Measurements from ENCODE around the gene OTOF. TPM values are rescaled to one million over a fixed set of nuclear protein-coding genes. Genes with fewer than 3 reads are reported as not detected.
A peak's percentile ranks its signal among the peaks of the same experiment; 100 is the strongest.

OTOF gene
- total and polyA plus RNA-seq, 3 experiments from 2014 or later, result 1.7 to 2.6 (median 1.7) TPM

DNA sequence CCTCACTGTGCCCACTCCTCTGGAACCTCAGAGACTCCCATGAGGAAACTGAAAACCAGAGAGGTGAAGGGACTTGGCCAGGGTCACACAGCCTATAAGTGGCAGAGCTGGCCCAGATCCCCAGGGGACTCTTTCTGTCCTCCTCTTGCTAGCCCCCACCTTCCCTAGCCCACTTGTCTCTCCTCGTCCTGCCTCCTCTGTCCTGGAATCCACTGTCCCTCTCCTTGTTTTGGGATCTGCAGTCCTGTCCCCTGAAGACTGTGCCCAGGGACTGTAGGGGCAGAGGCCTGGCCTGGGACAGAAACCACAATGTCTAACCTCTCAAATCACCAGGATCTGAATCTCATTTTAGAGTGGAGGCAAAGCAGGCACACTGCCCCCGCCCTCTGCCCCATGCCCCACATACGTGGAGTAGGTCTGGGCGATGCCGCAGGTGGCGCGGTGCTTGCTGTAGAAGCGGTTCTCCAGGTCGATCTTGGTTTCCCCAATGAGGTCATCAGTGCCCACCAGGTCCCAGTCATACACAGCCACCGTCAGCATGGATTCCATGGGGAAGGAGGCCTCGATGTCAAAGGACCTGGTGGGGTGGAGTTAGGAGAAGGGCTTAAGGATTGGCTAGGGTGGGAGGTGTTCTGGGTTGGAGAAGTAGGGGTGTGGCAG lies 12.5 kb downstream of the OTOF start:
- CTCF ChIA-PET, result no interaction called here
- H3K4me1 Mint-ChIP-seq, result no peaks in the 10 kb centered on the region
- DNase-seq, result peak in 1 of 5 donors; percentile 29
- H3K9me3 Mint-ChIP-seq, result peaks cover 0 to 13% (median 8%) of the 10 kb centered on the region in 5 donors
- H3K27ac Mint-ChIP-seq, result no peak overlapping the region
- H3K4me1 ChIP-seq (ENCODE audit: insufficient read depth, low read length), result no peaks in the 10 kb centered on the region
- peaks cover 0 to 9% (median 0%) of the 10 kb centered on the region in 3 donors for H3K36me3 Mint-ChIP-seq
- peaks cover 0 to 1% of the 10 kb centered on the region in 2 donors for H3K27me3 Mint-ChIP-seq
- H3K27me3 ChIP-seq (ENCODE audit: insufficient read depth, low read length, poor library complexity, severe bottlenecking), result no peaks in the 10 kb centered on the region
- peaks cover 6% of the 10 kb centered on the region for H3K9me3 ChIP-seq (ENCODE audit: low read length)
- POLR2A ChIA-PET, result no interaction called here
- H3K4me3 Mint-ChIP-seq, result no peak overlapping the region
- no peak overlapping the region for H3K27ac ChIP-seq (ENCODE audit: low read depth, low read length)
- no peaks in the 10 kb centered on the region for H3K36me3 ChIP-seq (ENCODE audit: insufficient read depth, low read length)
- H3K4me3 ChIP-seq (ENCODE audit: low read length), result no peak overlapping the region

DNA sequence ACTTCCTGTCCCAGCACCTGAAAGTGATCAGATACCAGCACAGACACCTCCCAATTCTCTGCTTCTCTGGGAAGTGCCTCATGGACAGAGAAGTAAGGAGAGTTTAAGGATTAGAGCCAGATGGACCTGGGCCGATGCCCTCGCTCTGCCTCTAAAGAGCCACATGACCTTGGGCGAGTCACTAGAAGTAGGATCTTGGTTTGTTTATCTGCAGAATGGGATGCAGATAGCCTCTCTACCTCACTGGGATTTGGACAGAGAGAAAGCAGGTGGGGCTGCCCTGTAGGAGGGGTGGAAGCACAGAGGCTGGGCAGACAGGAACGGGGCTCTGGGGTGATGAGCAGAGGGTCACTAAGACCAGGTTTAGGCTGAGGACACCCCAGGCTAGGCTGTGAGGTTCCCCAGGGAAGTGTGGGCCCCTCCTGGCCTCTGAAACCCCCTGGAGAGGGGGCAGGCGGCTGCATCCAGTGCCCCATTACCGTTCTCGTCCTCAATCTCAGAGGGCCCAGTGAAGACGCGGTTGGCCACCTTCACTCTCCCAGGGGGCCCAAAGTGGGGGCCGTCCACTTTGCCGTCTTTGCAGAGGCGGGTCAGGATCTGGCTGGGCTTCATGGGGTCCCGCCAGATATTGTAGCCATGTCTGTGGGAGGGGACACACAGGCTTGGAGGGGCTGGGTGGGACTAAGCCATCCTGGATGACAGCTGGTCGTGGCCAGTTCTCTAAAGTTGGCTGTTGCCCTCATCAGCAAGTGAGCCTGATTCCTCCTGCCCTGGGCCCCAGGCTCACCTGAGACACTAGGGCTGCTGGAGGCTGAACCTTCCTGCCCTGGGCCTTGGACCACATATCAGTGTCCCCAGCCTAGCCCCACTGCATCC lies 13.3 kb downstream of the OTOF start:
- H3K4me3 Mint-ChIP-seq, result no peak overlapping the region

DNA sequence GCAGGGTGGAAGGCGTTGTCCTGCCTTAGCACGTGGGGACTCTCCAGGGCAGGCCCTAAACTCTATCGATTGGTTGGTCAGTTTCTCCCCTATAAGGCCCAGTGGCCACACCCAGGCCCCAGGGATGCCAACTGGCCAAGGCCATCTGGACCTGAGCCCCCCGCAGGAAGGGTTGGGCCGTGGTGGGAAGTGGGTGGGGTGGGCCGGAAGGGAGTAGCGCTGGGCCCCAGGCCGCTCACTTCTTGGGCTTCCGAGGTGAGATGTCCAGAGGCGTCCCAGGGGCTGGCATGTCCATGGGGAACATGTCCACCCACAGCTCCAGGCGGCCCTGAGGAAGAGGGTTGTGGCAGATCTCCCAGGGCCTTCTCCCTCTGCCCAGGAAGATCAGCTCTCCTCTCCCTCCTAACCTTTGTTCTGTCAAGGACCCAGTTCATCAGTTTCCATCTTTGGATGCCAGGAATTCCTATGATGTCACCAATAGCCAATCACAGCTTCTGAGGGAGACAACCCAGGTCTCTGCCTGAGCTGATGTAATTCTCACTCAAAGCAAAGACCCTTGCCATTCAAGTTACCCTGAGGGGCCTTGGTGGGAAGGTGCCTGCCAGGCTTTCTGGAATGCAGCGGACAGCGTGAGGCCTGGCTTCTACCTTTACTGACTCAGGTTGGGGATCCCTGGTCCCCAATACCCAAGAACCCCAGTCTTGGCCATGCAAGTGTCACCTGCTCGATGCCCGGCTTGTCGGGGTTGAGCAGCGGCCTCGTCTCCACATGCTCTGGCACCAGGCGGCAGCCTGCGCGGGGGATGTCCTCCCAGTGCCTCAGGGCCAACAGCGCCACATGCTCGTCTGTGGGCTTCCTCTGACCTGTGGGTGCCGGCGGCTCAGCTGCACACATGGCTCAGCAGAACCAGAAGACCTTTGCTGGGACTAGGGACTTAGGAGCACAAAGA lies 14.4 kb downstream of the OTOF start:
- H3K4me1 ChIP-seq (ENCODE audit: insufficient read depth, low read length), result no peaks in the 10 kb centered on the region
- H3K4me1 Mint-ChIP-seq, result no peaks in the 10 kb centered on the region
- no peak overlapping the region for H3K27ac Mint-ChIP-seq
- peaks cover 0 to 1% of the 10 kb centered on the region in 2 donors for H3K27me3 Mint-ChIP-seq
- H3K4me3 ChIP-seq (ENCODE audit: low read length), result no peak overlapping the region
- no peak overlapping the region for H3K27ac ChIP-seq (ENCODE audit: low read depth, low read length)
- H3K36me3 Mint-ChIP-seq, result peaks cover 0 to under 1% (median 0%) of the 10 kb centered on the region in 3 donors
- no peak overlapping the region for H3K4me3 Mint-ChIP-seq
- H3K9me3 Mint-ChIP-seq, result peaks cover 0 to under 1% (median 0%) of the 10 kb centered on the region in 5 donors
- peak in 1 of 5 donors; percentile 42 for DNase-seq
- no peaks in the 10 kb centered on the region for H3K27me3 ChIP-seq (ENCODE audit: insufficient read depth, low read length, poor library complexity, severe bottlenecking)
- CTCF ChIA-PET, result no interaction called here
- H3K36me3 ChIP-seq (ENCODE audit: insufficient read depth, low read length), result no peaks in the 10 kb centered on the region
- POLR2A ChIA-PET, result no interaction called here
- H3K9me3 ChIP-seq (ENCODE audit: low read length), result no peaks in the 10 kb centered on the region

More for the DNA sequence above, 13.3 kb downstream of the OTOF start:
- Histone ChIP-seq H3K27me3 (ENCODE audit: insufficient read depth, low read length, poor library complexity, severe bottlenecking) (no peaks in the 10 kb centered on the region), H3K4me1 (ENCODE audit: insufficient read depth, low read length) (no peaks in the 10 kb centered on the region), H3K4me3 (ENCODE audit: low read length) (no peak overlapping the region), H3K27ac (ENCODE audit: low read depth, low read length) (no peak overlapping the region), H3K9me3 (ENCODE audit: low read length) (peaks cover 6% of the 10 kb centered on the region), H3K36me3 (ENCODE audit: insufficient read depth, low read length) (no peaks in the 10 kb centered on the region)
- H3K27ac Mint-ChIP-seq, result no peak overlapping the region
- ChIA-PET CTCF (no interaction called here), POLR2A (no interaction called here)
- peak in 1 of 5 donors; percentile 18 for DNase-seq
- H3K36me3 Mint-ChIP-seq, result peaks cover 0 to 8% (median 0%) of the 10 kb centered on the region in 3 donors
- H3K27me3 Mint-ChIP-seq, result peaks cover 0 to 1% of the 10 kb centered on the region in 2 donors
- H3K9me3 Mint-ChIP-seq, result peaks cover 0 to 8% (median 5%) of the 10 kb centered on the region in 5 donors
- H3K4me1 Mint-ChIP-seq, result no peaks in the 10 kb centered on the region

DNA sequence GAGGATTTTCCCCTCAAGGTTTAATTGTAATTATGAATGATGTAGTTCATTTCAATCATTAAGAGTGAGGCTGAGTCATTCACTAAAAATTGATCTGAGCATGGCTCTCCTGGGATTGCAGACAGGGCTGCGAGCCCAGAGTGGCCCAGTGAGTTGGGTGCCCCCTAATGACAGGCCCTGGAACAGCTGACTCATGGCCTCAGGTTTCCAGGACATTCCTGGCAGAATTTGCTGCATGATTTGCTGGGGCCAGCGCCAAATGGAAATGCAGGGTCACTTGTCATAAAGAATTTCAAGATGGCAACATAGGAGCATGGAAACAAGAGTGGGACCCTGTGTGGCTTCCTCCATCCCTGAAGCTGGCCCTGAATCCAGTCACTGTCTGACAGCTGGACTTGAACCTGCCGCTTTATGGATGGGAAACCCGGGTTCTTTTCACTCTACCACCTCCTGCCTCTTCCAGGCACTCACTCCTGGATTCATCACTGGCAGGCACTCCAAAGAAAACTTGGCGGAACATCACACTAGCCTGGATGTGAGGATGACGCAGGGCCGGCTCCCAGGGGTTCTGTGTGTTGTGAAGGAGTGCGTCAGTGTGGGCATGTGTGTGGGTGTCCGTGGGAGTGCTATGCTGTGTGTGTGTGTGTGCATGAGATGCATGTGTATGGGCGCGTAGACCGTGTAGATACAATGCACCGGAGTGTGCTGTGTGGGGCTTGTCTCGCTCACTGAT lies 15.2 kb downstream of the OTOF start:
- peak in 1 of 5 donors; percentile 29 for DNase-seq
- H3K4me1 ChIP-seq (ENCODE audit: insufficient read depth, low read length), result no peaks in the 10 kb centered on the region
- Mint-ChIP-seq H3K36me3 (no peaks in the 10 kb centered on the region), H3K9me3 (no peaks in the 10 kb centered on the region), H3K4me1 (no peaks in the 10 kb centered on the region), H3K4me3 (no peak overlapping the region), H3K27ac (no peak overlapping the region), H3K27me3 (peaks cover 0 to 1% of the 10 kb centered on the region in 2 donors)
- no peak overlapping the region for H3K27ac ChIP-seq (ENCODE audit: low read depth, low read length)
- ChIA-PET CTCF (no interaction called here), POLR2A (no interaction called here)
- H3K9me3 ChIP-seq (ENCODE audit: low read length), result no peaks in the 10 kb centered on the region
- H3K4me3 ChIP-seq (ENCODE audit: low read length), result no peak overlapping the region
- no peaks in the 10 kb centered on the region for H3K27me3 ChIP-seq (ENCODE audit: insufficient read depth, low read length, poor library complexity, severe bottlenecking)
- no peaks in the 10 kb centered on the region for H3K36me3 ChIP-seq (ENCODE audit: insufficient read depth, low read length)

GRCh38 chr2:26462100-26462499 lies 15.8 kb downstream of the OTOF start:
- CTCF ChIA-PET, result no interaction called here
- no peaks in the 10 kb centered on the region for H3K9me3 Mint-ChIP-seq

DNA sequence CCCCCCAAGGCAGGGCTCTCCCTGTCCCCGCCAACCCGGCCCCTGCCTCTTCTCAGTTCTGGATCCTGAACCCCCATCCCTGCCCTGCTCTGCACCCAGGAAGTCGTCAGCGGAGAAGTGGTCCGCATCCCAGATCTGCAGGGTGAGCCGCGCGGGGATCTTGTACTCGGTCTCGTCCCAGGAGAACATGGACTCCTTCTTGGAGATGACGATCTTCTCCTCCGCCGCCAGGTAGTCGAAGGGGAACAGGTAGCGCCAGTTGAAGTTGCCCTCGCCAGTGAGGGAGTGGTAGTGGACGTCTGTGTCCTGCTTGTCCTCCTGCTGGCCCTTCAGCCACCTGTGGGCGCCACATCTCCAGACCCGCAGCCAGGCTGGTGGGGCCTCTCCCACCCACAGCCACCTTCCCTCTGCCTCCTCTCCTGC lies 16.3 kb downstream of the OTOF start:
- peak in 1 of 5 donors; percentile 42 for DNase-seq
- H3K27me3 ChIP-seq (ENCODE audit: insufficient read depth, low read length, poor library complexity, severe bottlenecking), result no peaks in the 10 kb centered on the region
- ChIA-PET CTCF (no interaction called here), POLR2A (no interaction called here)
- Mint-ChIP-seq H3K4me3 (no peak overlapping the region), H3K9me3 (no peaks in the 10 kb centered on the region), H3K4me1 (no peaks in the 10 kb centered on the region), H3K27me3 (peaks cover 0 to 1% of the 10 kb centered on the region in 2 donors), H3K27ac (no peak overlapping the region), H3K36me3 (no peaks in the 10 kb centered on the region)
- no peaks in the 10 kb centered on the region for H3K36me3 ChIP-seq (ENCODE audit: insufficient read depth, low read length)
- H3K4me1 ChIP-seq (ENCODE audit: insufficient read depth, low read length), result no peaks in the 10 kb centered on the region
- no peak overlapping the region for H3K27ac ChIP-seq (ENCODE audit: low read depth, low read length)
- no peak overlapping the region for H3K4me3 ChIP-seq (ENCODE audit: low read length)
- H3K9me3 ChIP-seq (ENCODE audit: low read length), result no peaks in the 10 kb centered on the region

More at GRCh38 chr2:26462100-26462499, 15.8 kb downstream of the OTOF start:
- Histone ChIP-seq H3K4me3 (ENCODE audit: low read length) (no peak overlapping the region), H3K27ac (ENCODE audit: low read depth, low read length) (no peak overlapping the region), H3K27me3 (ENCODE audit: insufficient read depth, low read length, poor library complexity, severe bottlenecking) (no peaks in the 10 kb centered on the region), H3K9me3 (ENCODE audit: low read length) (no peaks in the 10 kb centered on the region), H3K36me3 (ENCODE audit: insufficient read depth, low read length) (no peaks in the 10 kb centered on the region), H3K4me1 (ENCODE audit: insufficient read depth, low read length) (no peaks in the 10 kb centered on the region)
- Mint-ChIP-seq H3K4me3 (no peak overlapping the region), H3K27ac (no peak overlapping the region), H3K36me3 (no peaks in the 10 kb centered on the region), H3K27me3 (peaks cover 0 to 1% of the 10 kb centered on the region in 2 donors), H3K4me1 (no peaks in the 10 kb centered on the region)
- POLR2A ChIA-PET, result no interaction called here
- DNase-seq, result peak in 1 of 5 donors; percentile 42

- DNase-seq, result peak in 1 of 5 donors; percentile 35
- no peak overlapping the region for H3K4me3 Mint-ChIP-seq
- no peaks in the 10 kb centered on the region for H3K36me3 Mint-ChIP-seq
- H3K9me3 Mint-ChIP-seq, result no peaks in the 10 kb centered on the region
- Histone ChIP-seq H3K27ac (ENCODE audit: low read depth, low read length) (no peak overlapping the region), H3K9me3 (ENCODE audit: low read length) (no peaks in the 10 kb centered on the region), H3K4me3 (ENCODE audit: low read length) (no peak overlapping the region), H3K27me3 (ENCODE audit: insufficient read depth, low read length, poor library complexity, severe bottlenecking) (no peaks in the 10 kb centered on the region), H3K4me1 (ENCODE audit: insufficient read depth, low read length) (no peaks in the 10 kb centered on the region), H3K36me3 (ENCODE audit: insufficient read depth, low read length) (no peaks in the 10 kb centered on the region)
- ChIA-PET CTCF (no interaction called here), POLR2A (no interaction called here)
- H3K4me1 Mint-ChIP-seq, result no peaks in the 10 kb centered on the region
- H3K27ac Mint-ChIP-seq, result no peak overlapping the region
- peaks cover 0 to 1% of the 10 kb centered on the region in 2 donors for H3K27me3 Mint-ChIP-seq
These were observed 17.3 kb downstream of the OTOF start for GRCh38 chr2:26460613-26461031.
